HUDEP-2 (cell line): ENCODE data around the gene UCP3.

Experiments used
- DNase-seq, 76 experiments: peaks; one replicate each; lab custom pipeline; 2025; ENCODE audit not compliant: unreplicated experiment in 76 of 76; lab: John Stamatoyannopoulos, UW

UCP3 gene

DNA sequence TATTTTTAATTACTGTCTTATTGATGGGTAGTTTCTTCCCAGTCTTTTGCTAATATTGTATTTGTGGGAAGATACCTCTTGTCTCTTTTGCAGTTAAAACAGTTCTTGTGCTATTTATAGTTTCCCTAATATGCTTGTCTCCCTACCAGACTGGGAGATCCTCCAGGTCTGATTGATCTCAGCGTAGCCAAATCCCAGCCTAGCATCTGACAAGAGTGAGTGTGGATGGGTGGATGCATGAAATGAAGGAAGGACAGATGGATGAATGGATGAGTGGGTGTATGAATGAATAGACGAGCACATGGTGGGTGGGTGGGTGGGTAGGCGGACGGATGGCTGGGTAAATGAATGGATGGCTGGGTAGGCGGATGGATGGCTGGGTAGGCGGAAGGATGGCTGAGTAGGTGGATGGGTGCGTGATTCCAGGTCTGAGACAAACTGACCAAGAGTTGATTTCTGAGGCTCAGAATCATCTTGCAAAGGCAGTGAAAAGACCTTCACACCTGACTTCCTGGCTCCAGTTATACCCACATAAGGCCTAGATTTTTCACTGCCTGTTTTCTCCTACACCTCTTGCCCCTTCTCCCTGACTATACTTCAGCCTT lies 46.7 kb downstream of the UCP3 start:
- DNase-seq, result no peak

DNA sequence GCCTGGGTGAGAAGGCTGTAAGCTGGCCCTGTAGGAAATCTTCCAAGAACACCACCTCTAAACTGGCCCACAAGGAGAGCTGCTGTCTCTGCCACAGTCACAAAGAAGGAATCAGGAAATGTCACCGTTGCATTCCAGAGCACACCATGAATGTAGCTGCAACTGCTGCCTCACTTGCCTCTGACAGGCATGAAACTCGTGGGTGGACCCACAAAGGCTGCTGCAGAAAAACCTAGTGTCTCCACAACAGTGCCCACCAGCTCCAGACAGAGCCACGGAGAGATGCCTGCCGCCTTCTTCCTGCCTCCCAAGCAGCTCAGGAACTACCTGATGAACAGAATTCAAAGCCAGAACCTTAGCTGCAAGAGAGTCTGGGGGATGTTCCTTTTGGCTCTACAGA lies 47.6 kb downstream of the UCP3 start:
- no peak for DNase-seq

DNA sequence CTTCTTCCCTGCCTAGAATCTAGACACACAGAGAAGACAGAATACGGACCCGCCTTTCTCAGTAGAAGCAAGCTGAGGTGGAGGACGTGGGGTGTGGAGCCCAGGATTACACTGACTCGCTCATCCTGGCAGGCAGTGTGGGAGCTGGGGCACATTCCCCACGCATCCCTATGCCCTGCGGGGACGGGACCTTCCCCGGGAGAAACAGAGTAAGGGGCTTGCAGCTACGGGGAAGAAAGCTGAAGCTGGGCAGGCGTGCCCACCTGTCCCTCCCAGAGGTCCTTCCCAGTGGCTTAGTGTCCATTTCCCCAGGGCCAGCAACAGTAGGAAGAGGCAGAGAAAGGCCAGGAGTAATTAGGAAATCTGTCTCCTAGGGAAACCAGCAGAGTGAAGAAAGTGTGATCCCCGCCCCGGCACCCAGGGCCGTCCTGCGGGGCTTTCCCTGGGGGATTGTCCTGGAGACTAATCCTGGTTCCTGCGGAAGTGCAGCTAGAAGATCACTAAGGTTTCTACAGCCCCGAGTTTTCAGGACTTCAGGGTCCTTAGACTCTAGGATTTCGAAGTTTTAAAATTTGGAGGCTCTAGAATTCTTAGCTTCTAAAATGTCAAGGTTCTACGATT lies 50.3 kb downstream of the UCP3 start:
- DNase-seq, result no peak

DNA sequence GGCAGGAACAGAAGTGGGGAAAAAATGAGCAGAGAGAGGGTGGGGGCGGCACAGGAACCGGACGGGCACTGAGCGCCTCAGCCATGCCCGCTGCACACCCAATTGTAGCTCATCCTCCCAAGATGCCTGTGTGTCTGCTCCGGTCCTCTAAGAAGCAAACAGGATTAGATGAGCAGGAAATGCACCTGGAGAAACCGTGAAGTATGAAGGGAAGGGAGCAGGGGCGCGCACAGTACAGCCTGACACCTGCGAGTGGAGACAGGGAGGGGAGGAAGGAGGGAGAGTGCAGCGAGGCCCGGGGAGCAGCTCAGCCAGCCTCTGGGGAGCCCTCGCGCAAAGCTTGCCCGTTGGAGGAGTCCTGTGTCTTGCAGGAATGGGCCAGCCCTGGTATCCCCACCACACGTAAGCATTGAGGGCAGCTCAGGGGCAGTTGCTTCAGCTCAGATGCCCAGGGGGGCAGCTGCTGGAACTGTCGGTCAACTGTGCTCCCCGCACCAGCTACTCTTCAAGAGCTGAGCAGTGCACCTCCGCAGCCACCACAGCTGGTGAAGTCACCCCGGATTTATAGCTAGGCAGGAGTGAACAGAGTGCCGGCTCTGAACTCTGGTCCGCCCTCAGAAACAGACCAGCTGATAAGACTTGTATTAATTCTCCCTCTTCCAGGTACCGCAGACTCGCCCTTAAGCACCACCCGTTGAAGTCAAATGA lies 51.1 kb downstream of the UCP3 start:
- DNase-seq, result no peak

DNA sequence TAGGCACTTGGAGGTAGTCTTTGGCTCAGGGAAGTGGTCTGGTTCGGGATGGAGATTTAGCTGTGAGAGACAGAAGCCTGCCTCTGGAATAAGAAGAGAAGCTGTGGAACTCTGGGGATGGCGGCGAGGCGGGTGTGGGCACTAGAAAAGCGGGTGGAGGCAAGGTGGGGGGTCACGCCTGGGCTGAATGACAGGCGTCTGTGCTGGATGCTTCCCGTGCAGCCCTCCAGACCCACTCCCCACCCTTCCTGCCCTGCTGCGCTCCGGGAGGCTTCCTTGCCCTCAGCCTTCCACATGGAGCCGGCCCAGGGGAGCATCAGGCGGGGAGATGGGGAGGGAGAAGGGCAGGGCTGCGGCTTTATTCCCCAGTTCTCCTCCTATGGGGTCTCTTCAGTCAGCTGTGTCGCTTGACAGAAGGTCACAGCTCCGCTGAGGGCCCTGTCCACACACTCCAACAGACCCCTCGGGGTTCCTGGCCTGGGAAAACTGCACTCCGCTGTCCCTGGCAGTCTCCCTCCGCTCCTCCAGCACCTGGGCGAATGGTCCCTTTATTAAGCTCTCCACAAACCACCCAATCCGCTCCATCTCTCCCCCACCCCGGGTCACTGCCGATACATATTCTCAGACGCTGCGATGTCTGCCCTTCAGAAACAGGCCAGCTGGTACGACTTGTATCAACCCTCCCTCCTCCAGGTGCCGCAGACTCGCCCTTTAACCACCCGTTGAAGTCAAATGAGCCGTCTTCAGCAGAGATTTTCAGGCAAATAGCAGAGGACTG lies 51.8 kb downstream of the UCP3 start:
- DNase-seq, result no peak

DNA sequence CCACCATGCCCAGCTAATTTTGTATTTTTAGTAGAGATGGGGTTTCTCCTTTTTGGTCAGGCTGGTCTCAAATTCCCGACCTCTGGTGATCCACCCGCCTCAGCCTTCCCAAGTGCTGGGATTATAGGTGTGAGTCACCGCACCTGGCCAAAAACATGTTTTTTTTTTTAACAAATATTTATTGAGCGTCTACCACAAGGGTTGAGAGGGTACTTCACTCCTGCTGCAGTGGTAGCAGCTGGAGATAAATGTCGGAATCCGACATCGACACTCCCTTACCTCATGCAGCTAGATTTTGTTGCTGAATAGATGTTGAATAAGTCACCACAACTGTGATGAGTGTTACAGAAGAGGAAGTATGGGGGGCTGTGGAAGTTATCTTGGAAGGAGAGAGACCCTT lies 57.1 kb downstream of the UCP3 start:
- no peak for DNase-seq

DNA sequence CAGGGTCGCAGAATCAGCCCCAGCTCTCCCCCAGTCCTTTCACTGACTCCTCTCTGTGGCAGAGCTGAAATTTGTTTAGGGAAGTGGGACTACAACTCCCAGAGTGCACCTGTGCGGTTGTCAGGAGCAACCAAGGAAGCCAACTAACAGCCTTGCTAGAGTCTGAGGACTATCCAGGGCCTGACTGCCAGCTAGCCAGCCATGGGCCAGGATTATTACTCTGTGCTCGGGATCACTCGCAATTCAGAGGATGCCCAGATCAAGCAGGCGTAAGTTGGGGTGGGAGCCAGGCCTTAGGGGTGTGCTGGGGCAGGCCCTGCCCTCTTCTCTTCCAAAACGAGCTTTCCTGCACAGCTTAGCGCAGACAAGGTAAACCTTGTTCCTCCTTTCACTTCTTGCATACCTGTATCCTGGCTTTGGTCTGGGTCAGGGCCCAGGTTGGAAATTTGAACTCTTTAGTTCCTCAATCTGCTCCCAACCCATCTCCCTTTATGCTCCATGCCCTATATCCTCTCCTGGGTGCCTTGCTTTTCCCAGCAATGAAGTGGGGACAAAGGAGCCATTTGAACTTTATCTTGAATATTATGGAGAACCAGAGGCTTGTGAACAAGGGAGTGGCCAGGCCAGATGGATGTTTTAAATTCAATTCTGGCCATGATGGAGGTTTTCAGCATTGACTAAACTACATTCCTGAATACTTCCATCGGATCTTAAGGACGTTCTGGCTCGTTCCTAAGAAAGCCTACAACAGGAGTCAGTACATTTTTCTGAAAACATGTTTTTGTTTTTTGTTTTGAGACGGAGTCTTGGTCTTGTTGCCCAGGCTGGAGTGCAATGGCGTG lies 57.8 kb downstream of the UCP3 start, which contains the start of gene DNAJB13:
DNAJB13 (plus strand) TSS at position 158 of the 842 bp plus-strand sequence; CDS start at position 202, 44 bp downstream.
- peak in 13 of 76 experiments; percentile 1 to 26 (median 11) for DNase-seq
